Large intestine (tissue), 3 donors: Measurements from ENCODE around the gene KLK6. TPM values are rescaled to one million over a fixed set of nuclear protein-coding genes. Genes with fewer than 3 reads are reported as not detected.

Experiments used
- DNase-seq, 2 donors: peaks; one replicate each; pipeline versions ENCODE4 v3.0.0 to v3.0.0-alpha.2; 2013
- H3K27ac ChIP-seq: one replicate; pipeline ENCODE4 v1.5.1; 2013; ENCODE audit warnings: low read length
- H3K27me3 ChIP-seq: 2 replicates; pipeline ENCODE4 v1.6.1; 2013; ENCODE audit warnings: low read length; ENCODE audit not compliant: control insufficient read depth, insufficient read depth
- H3K36me3 ChIP-seq: 2 replicates; pipeline ENCODE4 v1.6.1; 2013; ENCODE audit warnings: low read length; ENCODE audit not compliant: control insufficient read depth, insufficient read depth
- H3K4me1 ChIP-seq: one replicate; pipeline ENCODE4 v1.6.1; 2013; ENCODE audit warnings: low read length; ENCODE audit not compliant: control insufficient read depth, insufficient read depth
- H3K4me3 ChIP-seq: one replicate; pipeline ENCODE4 v1.5.1; 2013; ENCODE audit warnings: low read length
- H3K9me3 ChIP-seq: one replicate; pipeline ENCODE4 v1.6.1; 2013; ENCODE audit warnings: mild to moderate bottlenecking, low read depth, low read length, moderate library complexity; ENCODE audit not compliant: control insufficient read depth
- WGBS: methylation state at CpG from one replicate; pipeline ENCODE4 v1.1.5; 2013; ENCODE audit warnings: low lambda C conversion rate; ENCODE audit not compliant: insufficient coverage; 5-methylcytosine and 5-hydroxymethylcytosine counted together
- polyA plus RNA-seq: library from polyadenylated mRNA; unstranded; fragments of 120-200 nt; gene quantifications from one replicate; pipeline ENCODE4 v1.2.1, GENCODE V29; 2013

The KLK6 gene
- polyA plus RNA-seq, 1 donor = 0.58 TPM

- Histone ChIP-seq H3K4me1 (no peaks in the 10 kb centered on the region), H3K27me3 (peaks cover 11% of the 10 kb centered on the region), H3K4me3 (no peak overlapping the region), H3K36me3 (no peaks in the 10 kb centered on the region), H3K9me3 (peaks cover 3% of the 10 kb centered on the region), H3K27ac (no peak overlapping the region)
- no CpG with 5 or more reads among the region's 8 CpGs for WGBS
- no peak for DNase-seq
These were observed 37.0 kb upstream of the KLK6 start for GRCh38 chr19:51006406-51006805.

GRCh38 chr19:51005248-51005647 lies 35.9 kb upstream of the KLK6 start:
- no peaks in the 10 kb centered on the region for H3K4me1 ChIP-seq
- WGBS = no CpG with 5 or more reads among the region's 1 CpG
- no peak overlapping the region for H3K4me3 ChIP-seq
- H3K36me3 ChIP-seq = no peaks in the 10 kb centered on the region
- peaks cover 17% of the 10 kb centered on the region for H3K27me3 ChIP-seq
- no peak for DNase-seq
- peaks cover 3% of the 10 kb centered on the region for H3K9me3 ChIP-seq
- H3K27ac ChIP-seq = no peak overlapping the region

DNA sequence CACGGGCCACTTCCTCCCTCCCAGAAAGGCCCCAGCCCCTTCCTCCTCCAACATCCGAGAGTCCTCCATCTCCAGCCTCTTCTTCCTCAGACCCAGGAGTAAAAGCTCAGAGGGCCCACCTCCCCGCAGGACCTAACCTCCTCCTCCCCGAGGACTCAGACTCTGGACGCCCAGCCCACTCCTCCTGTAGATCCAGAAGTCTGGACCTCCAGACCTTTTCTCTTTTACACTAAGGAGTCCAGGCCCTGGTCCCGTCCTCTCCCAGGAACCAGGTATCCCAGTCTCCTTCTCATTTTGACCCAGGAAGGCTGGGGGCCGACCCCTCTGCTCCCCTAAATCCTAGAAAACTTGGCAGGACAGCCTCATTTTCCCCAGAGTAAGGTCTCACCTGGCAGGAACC lies 33.9 kb upstream of the KLK6 start:
- no peak overlapping the region for H3K27ac ChIP-seq
- no peak overlapping the region for H3K4me3 ChIP-seq
- H3K4me1 ChIP-seq = no peaks in the 10 kb centered on the region
- WGBS = no CpG with 5 or more reads among the region's 7 CpGs
- H3K27me3 ChIP-seq = peaks cover 17% of the 10 kb centered on the region
- no peaks in the 10 kb centered on the region for H3K36me3 ChIP-seq
- no peak for DNase-seq
- H3K9me3 ChIP-seq = peaks cover 3% of the 10 kb centered on the region

- Histone ChIP-seq H3K36me3 (no peaks in the 10 kb centered on the region), H3K4me1 (no peaks in the 10 kb centered on the region), H3K27ac (no peak overlapping the region), H3K9me3 (peaks cover 3% of the 10 kb centered on the region), H3K27me3 (peaks cover 17% of the 10 kb centered on the region), H3K4me3 (no peak overlapping the region)
- DNase-seq = no peak
- no CpG with 5 or more reads among the region's 42 CpGs for WGBS
These were observed 33.3 kb upstream of the KLK6 start for GRCh38 chr19:51002542-51003311.

GRCh38 chr19:51002089-51002532 lies 32.7 kb upstream of the KLK6 start:
- Histone ChIP-seq H3K27me3 (peaks cover 17% of the 10 kb centered on the region), H3K4me1 (no peaks in the 10 kb centered on the region), H3K9me3 (peaks cover 3% of the 10 kb centered on the region), H3K27ac (no peak overlapping the region), H3K4me3 (no peak overlapping the region), H3K36me3 (no peaks in the 10 kb centered on the region)
- DNase-seq = no peak
- no CpG with 5 or more reads among the region's 12 CpGs for WGBS

- H3K27me3 ChIP-seq = peaks cover 19% of the 10 kb centered on the region
- H3K9me3 ChIP-seq = peaks cover 3% of the 10 kb centered on the region
- no peaks in the 10 kb centered on the region for H3K4me1 ChIP-seq
- WGBS = no CpG with 5 or more reads among the region's 7 CpGs
- no peak within 1 kb of the TSS for H3K27ac ChIP-seq
- no peak within 1 kb of the TSS for H3K4me3 ChIP-seq
- no peaks in the 10 kb centered on the region for H3K36me3 ChIP-seq
- DNase-seq = no peak
These were observed 32.1 kb upstream of the KLK6 start, which contains the start of gene KLK8 for GRCh38 chr19:51001515-51001914. TSS of gene KLK8 (minus strand) at chr19:51001604. CDS start at chr19:51001167, 437 bp downstream.

DNA sequence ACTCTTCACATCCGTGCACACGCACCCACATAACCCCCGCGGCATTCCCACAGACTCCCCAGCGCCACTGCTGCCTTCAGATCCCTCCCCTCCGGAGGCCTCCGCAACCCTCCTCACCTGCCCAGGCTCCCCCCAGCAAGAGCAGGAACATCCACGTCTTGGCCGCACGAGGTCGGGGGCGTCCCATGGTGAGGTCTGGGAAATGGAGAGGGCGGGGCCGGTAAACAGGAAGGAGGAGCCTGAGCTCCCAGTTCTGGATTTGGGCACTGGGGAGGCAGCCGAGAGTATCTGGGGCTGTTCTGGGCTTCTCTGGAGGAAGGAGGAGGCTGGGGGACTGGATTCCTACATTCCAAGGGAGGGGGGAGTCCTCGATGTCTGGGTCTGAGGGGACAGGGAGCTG lies 31.6 kb upstream of the KLK6 start:
- peaks cover 3% of the 10 kb centered on the region for H3K9me3 ChIP-seq
- no peak overlapping the region for H3K27ac ChIP-seq
- DNase-seq = no peak
- H3K27me3 ChIP-seq = peaks cover 19% of the 10 kb centered on the region
- H3K4me3 ChIP-seq = no peak overlapping the region
- no CpG with 5 or more reads among the region's 16 CpGs for WGBS
- no peaks in the 10 kb centered on the region for H3K36me3 ChIP-seq
- no peaks in the 10 kb centered on the region for H3K4me1 ChIP-seq

- Histone ChIP-seq H3K4me3 (no peak overlapping the region), H3K4me1 (no peaks in the 10 kb centered on the region), H3K27me3 (peaks cover 19% of the 10 kb centered on the region), H3K27ac (no peak overlapping the region), H3K9me3 (peaks cover 3% of the 10 kb centered on the region), H3K36me3 (no peaks in the 10 kb centered on the region)
- DNase-seq = no peak
- WGBS = no CpG with 5 or more reads among the region's 10 CpGs
These were observed 31.0 kb upstream of the KLK6 start for GRCh38 chr19:51000426-51000825.

GRCh38 chr19:50998686-50999085 lies 29.3 kb upstream of the KLK6 start:
- no peak overlapping the region for H3K4me3 ChIP-seq
- H3K36me3 ChIP-seq = no peaks in the 10 kb centered on the region
- peaks cover 3% of the 10 kb centered on the region for H3K9me3 ChIP-seq
- no peak for DNase-seq
- no peak overlapping the region for H3K27ac ChIP-seq
- no CpG with 5 or more reads among the region's 4 CpGs for WGBS
- H3K4me1 ChIP-seq = no peaks in the 10 kb centered on the region
- H3K27me3 ChIP-seq = peaks cover 19% of the 10 kb centered on the region

DNA sequence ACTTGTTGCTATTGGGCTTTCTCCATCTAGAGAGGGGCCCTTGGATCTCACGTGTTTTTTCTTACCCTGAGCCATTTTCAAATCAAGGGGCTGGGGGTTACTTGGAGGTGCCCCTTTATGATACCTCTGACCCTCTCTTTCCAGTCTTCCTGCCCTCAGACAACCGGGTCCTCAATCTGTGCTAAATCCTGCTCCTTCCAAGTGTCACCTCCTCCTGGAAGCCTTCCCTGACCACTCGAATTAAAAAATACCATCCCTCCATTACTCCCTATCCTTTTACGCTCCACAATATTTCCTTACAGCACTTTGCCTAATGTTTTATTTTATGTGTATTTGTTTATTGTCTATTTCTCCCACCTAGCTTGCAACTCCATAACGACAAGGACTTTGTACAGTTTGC lies 28.7 kb upstream of the KLK6 start:
- Histone ChIP-seq H3K36me3 (no peaks in the 10 kb centered on the region), H3K4me1 (no peaks in the 10 kb centered on the region), H3K27me3 (peaks cover 19% of the 10 kb centered on the region), H3K9me3 (peaks cover 3% of the 10 kb centered on the region), H3K27ac (no peak overlapping the region), H3K4me3 (no peak overlapping the region)
- DNase-seq = no peak
- WGBS = no CpG with 5 or more reads among the region's 5 CpGs

- no peak for DNase-seq
- Histone ChIP-seq H3K27ac (no peak overlapping the region), H3K4me1 (no peaks in the 10 kb centered on the region), H3K9me3 (no peaks in the 10 kb centered on the region), H3K4me3 (no peak overlapping the region), H3K36me3 (no peaks in the 10 kb centered on the region), H3K27me3 (peaks cover 3% of the 10 kb centered on the region)
- WGBS = 100% methylated on average over 1 of the region's 2 CpGs
These were observed 24.7 kb upstream of the KLK6 start for GRCh38 chr19:50994129-50994528.
